Measurements from ENCODE around the gene TBC1D9B.

GRCh38 chr5:179870952-179871351 lies 36.7 kb downstream of the TBC1D9B start:
- TF ChIP-seq MAX (IDR thresholded peaks at IDR 0.05) (no peak), RAD21 (IDR thresholded peaks at IDR 0.05; ENCODE audit: low read depth) (no peak), CREB1 (IDR thresholded peaks at IDR 0.05; ENCODE audit: low read depth) (no peak), TCF12 (IDR thresholded peaks at IDR 0.05; ENCODE audit: low read depth) (no peak), EP300 (IDR thresholded peaks at IDR 0.05; ENCODE audit: borderline replicate concordance) (no peak), CEBPB (IDR thresholded peaks at IDR 0.05) (no peak), TAF1 (IDR thresholded peaks at IDR 0.05; ENCODE audit: low read depth) (no peak), YY1 (IDR thresholded peaks at IDR 0.05; ENCODE audit: low read depth) (no peak), USF1 (IDR thresholded peaks at IDR 0.05) (no peak), ZBTB7A (IDR thresholded peaks at IDR 0.05; ENCODE audit: low read depth) (no peak), NFIC (IDR thresholded peaks at IDR 0.05) (no peak), TEAD4 (IDR thresholded peaks at IDR 0.05) (no peak), FOXM1 (IDR thresholded peaks at IDR 0.05; ENCODE audit: borderline replicate concordance, low read depth) (no peak)
- TF ChIP-seq, protein P1, sequence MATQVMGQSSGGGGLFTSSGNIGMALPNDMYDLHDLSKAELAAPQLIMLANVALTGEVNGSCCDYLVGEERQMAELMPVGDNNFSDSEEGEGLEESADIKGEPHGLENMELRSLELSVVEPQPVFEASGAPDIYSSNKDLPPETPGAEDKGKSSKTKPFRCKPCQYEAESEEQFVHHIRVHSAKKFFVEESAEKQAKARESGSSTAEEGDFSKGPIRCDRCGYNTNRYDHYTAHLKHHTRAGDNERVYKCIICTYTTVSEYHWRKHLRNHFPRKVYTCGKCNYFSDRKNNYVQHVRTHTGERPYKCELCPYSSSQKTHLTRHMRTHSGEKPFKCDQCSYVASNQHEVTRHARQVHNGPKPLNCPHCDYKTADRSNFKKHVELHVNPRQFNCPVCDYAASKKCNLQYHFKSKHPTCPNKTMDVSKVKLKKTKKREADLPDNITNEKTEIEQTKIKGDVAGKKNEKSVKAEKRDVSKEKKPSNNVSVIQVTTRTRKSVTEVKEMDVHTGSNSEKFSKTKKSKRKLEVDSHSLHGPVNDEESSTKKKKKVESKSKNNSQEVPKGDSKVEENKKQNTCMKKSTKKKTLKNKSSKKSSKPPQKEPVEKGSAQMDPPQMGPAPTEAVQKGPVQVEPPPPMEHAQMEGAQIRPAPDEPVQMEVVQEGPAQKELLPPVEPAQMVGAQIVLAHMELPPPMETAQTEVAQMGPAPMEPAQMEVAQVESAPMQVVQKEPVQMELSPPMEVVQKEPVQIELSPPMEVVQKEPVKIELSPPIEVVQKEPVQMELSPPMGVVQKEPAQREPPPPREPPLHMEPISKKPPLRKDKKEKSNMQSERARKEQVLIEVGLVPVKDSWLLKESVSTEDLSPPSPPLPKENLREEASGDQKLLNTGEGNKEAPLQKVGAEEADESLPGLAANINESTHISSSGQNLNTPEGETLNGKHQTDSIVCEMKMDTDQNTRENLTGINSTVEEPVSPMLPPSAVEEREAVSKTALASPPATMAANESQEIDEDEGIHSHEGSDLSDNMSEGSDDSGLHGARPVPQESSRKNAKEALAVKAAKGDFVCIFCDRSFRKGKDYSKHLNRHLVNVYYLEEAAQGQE (IDR thresholded peaks at IDR 0.05; ENCODE audit: low read depth) = no peak
